Loucy (cell line): ENCODE results near the gene EYA3.

Source experiments
- H2AFZ ChIP-seq: fragments of 200-600 bp; sonication (generic); 2 replicates; pipeline ENCODE4 v1.6.0; 2016; ENCODE audit warnings: antibody characterized with exemption, mild to moderate bottlenecking, low read length, moderate library complexity
- H3F3A ChIP-seq: fragments of 200-600 bp; 2 replicates; pipeline ENCODE4 v1.6.0; 2016; ENCODE audit warnings: antibody characterized with exemption, low read depth, mild to moderate bottlenecking
- H3K27me3 ChIP-seq: fragments of 200-600 bp; sonication (generic); 2 replicates; pipeline ENCODE4 v1.6.1; 2014; ENCODE audit warnings: low read length, mild to moderate bottlenecking; ENCODE audit not compliant: insufficient read depth, poor library complexity, severe bottlenecking
- H3K36me3 ChIP-seq: fragments of 200-600 bp; sonication (generic); 2 replicates; pipeline ENCODE4 v1.6.1; 2016; ENCODE audit warnings: low read length; ENCODE audit not compliant: insufficient read depth
- H3K4me1 ChIP-seq: fragments of 200-600 bp; sonication (generic); 2 replicates; pipeline ENCODE4 v1.5.1; 2014; ENCODE audit warnings: low read length, mild to moderate bottlenecking; ENCODE audit not compliant: insufficient read depth, poor library complexity, severe bottlenecking
- H3K4me2 ChIP-seq: fragments of 200-600 bp; sonication (generic); 2 replicates; pipeline ENCODE4 v1.6.0; 2014; ENCODE audit warnings: antibody characterized with exemption, low read length, low read depth, mild to moderate bottlenecking; ENCODE audit not compliant: poor library complexity, severe bottlenecking
- H3K4me3 ChIP-seq: fragments of 200-600 bp; sonication (generic); 2 replicates; pipeline ENCODE4 v1.5.1; 2014; ENCODE audit warnings: low read length, mild to moderate bottlenecking, mixed read lengths; ENCODE audit not compliant: poor library complexity, severe bottlenecking
- H3K79me2 ChIP-seq: fragments of 200-600 bp; sonication (generic); 2 replicates; pipeline ENCODE4 v1.6.1; 2014; ENCODE audit warnings: low read length; ENCODE audit not compliant: insufficient read depth
- H3K9ac ChIP-seq: fragments of 200-600 bp; sonication (generic); 2 replicates; pipeline ENCODE4 v1.6.0; 2014; ENCODE audit warnings: mild to moderate bottlenecking, low read depth, low read length, moderate library complexity; ENCODE audit not compliant: poor library complexity, severe bottlenecking
- H3K9me2 ChIP-seq: fragments of 200-600 bp; sonication (generic); replicated peaks from 2 replicates; pipeline ENCODE4 v1.6.1; 2016; ENCODE audit warnings: low read depth, low read length, mixed read lengths
- H3K9me3 ChIP-seq: fragments of 200-600 bp; sonication (generic); 2 replicates; pipeline ENCODE4 v1.6.1; 2014; ENCODE audit warnings: mild to moderate bottlenecking, antibody characterized with exemption, low read length, low read depth; ENCODE audit not compliant: insufficient read depth
- H4K20me1 ChIP-seq: fragments of 200-600 bp; sonication (generic); 2 replicates; pipeline ENCODE4 v1.6.0; 2014; ENCODE audit warnings: antibody characterized with exemption, low read length, mild to moderate bottlenecking; ENCODE audit not compliant: insufficient read depth, poor library complexity, severe bottlenecking
- CTCF ChIP-seq: fragments of 200-600 bp; sonication (generic); conservative IDR thresholded peaks from 2 replicates; pipeline ENCODE4 v1.5.1; 2014; ENCODE audit warnings: mild to moderate bottlenecking, antibody characterized with exemption, low read length
- EZH2phosphoT487 ChIP-seq: fragments of 200-600 bp; IDR thresholded peaks from 2 replicates; pipeline ENCODE4 v1.6.1; 2018; ENCODE audit warnings: antibody characterized with exemption, mild to moderate bottlenecking, moderate library complexity, borderline replicate concordance

Gene EYA3

GRCh38 chr1:27958513-27958912 is 129.9 kb downstream of the EYA3 start:
- peaks cover 20% of the 10 kb centered on the region for H3K4me1 ChIP-seq
- H3K79me2 ChIP-seq = peaks cover 7% of the 10 kb centered on the region; the same call in 1 of the 2 replicates
- no peak overlapping the region for H3K4me3 ChIP-seq
- no peak overlapping the region for H2AFZ ChIP-seq
- no peaks in the 10 kb centered on the region for H3K9me3 ChIP-seq
- no peaks in the 10 kb centered on the region for H4K20me1 ChIP-seq
- peaks cover under 1% of the 10 kb centered on the region; the same call in 1 of the 2 replicates for H3K36me3 ChIP-seq
- H3K9me2 ChIP-seq = no peaks in the 10 kb centered on the region
- no peak overlapping the region for H3K9ac ChIP-seq
- H3K4me2 ChIP-seq = no peak overlapping the region
- no peak for TF ChIP-seq EZH2phosphoT487
- no peak for TF ChIP-seq CTCF
- no peaks in the 10 kb centered on the region for H3K27me3 ChIP-seq
- H3F3A ChIP-seq = no peaks in the 10 kb centered on the region

GRCh38 chr1:27957655-27958054 is 130.8 kb downstream of the EYA3 start:
- no peak overlapping the region for H3K9ac ChIP-seq
- H3K4me3 ChIP-seq = no peak overlapping the region
- peaks cover 7% of the 10 kb centered on the region; the same call in 1 of the 2 replicates for H3K79me2 ChIP-seq
- TF ChIP-seq EZH2phosphoT487 (no peak), CTCF (no peak)
- H3K4me1 ChIP-seq = peaks cover 20% of the 10 kb centered on the region
- no peaks in the 10 kb centered on the region for H3K36me3 ChIP-seq
- H3K4me2 ChIP-seq = no peak overlapping the region
- H2AFZ ChIP-seq = no peak overlapping the region
- H3K27me3 ChIP-seq = no peaks in the 10 kb centered on the region
- no peaks in the 10 kb centered on the region for H4K20me1 ChIP-seq
- no peaks in the 10 kb centered on the region for H3K9me3 ChIP-seq
- H3F3A ChIP-seq = no peaks in the 10 kb centered on the region
- no peaks in the 10 kb centered on the region for H3K9me2 ChIP-seq

DNA sequence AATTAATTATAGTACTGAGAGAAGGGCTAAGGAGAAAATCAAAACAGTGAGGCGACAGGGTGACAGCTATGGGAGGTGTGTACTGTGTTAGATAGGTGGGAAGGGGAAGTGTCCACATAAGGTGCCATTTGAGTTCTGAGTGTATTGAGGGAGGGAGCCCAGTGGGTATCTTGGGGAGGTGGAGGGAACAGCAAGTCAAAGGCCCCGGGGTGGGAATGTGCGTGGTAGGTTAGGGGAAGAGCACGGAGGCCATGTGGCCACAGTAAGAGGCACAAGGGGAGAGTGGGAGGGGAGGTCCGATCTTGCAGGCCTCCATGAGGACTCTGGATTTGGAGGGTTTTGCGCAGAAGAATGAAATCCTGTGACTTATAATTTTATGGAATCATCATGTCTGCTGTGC is 131.6 kb downstream of the EYA3 start:
- Histone ChIP-seq H4K20me1 (no peaks in the 10 kb centered on the region), H3K9me3 (no peaks in the 10 kb centered on the region), H3K4me3 (no peak overlapping the region), H3K79me2 (peaks cover 7% of the 10 kb centered on the region; the same call in 1 of the 2 replicates), H2AFZ (no peak overlapping the region), H3K27me3 (no peaks in the 10 kb centered on the region), H3K4me1 (peaks cover 18% of the 10 kb centered on the region), H3K9me2 (no peaks in the 10 kb centered on the region), H3K4me2 (no peak overlapping the region), H3K9ac (no peak overlapping the region), H3K36me3 (no peaks in the 10 kb centered on the region), H3F3A (no peaks in the 10 kb centered on the region)
- no peak for TF ChIP-seq CTCF
- TF ChIP-seq EZH2phosphoT487 = no peak
